Measurements from ENCODE around the gene CTSH. TPM values are rescaled to one million over a fixed set of nuclear protein-coding genes. Genes with fewer than 3 reads are reported as not detected.
"Not testable (repeated sequence)": the region's sequence is repeated elsewhere in the genome, so short reads cannot be mapped to it uniquely, and the experiment has no call there.

The CTSH gene
- total RNA-seq, 2 donors from 2014 or later = 107 to 145 TPM

DNA sequence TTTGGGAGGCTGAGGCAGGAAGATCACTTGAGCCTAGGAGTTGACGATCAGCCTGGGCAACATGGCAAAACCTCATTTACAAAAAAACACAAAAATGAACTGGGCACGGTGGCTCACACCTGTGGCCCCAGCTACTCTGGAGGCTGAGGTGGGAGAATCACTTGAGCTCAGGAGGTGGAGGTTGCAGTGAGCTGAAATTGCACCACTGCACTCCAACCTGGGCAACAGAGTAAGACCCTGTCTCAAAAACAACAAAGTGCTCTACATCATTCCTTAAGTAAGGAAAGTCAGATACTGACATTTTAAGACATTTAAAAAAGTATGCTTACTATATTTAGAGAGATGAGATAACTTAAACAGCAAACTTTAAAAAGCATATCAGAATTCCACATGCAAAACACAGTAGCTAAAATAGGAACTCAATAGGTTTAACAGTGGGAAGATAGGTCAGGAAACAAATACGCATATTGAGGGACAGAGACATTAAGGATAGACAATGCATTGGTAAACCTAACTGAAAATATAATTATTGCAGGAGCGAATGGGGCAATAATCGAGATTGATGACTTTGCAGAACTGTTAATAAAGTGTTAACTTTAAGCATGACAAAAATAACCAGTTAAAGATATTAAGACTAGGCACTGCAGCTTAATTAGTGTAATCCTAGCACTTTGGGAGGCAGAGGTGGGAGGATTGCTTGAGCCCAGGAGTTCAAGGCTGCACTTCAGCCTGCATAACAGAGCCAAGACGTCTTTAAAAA, 40.1 kb downstream of the CTSH start:
- WGBS, 2 donors = 72 to 78% methylated on average over 6 of the region's 6 CpGs
- Histone ChIP-seq H3K9me3 (peaks cover 0 to 5% (median 0%) of the 10 kb centered on the region in 3 donors), H3K27me3 (no peaks in the 10 kb centered on the region), H3K4me3 (no peak overlapping the region), H3K27ac (no peak overlapping the region), H3K4me1 (peaks cover 11% of the 10 kb centered on the region), H3K36me3 (replicated peaks in 1 of 2; ENCODE audit: insufficient read depth in 1 of 2, low read depth in 2 of 2) (peaks cover 7 to 23% of the 10 kb centered on the region in 2 donors)
- DNase-seq = no peak
- intact Hi-C loops (cut with DNase I) = loop anchor here (10.0 kb wide), 1 partner anchor 280 kb away; no protein-coding TSS in a partner anchor
- TF ChIP-seq, protein P1, sequence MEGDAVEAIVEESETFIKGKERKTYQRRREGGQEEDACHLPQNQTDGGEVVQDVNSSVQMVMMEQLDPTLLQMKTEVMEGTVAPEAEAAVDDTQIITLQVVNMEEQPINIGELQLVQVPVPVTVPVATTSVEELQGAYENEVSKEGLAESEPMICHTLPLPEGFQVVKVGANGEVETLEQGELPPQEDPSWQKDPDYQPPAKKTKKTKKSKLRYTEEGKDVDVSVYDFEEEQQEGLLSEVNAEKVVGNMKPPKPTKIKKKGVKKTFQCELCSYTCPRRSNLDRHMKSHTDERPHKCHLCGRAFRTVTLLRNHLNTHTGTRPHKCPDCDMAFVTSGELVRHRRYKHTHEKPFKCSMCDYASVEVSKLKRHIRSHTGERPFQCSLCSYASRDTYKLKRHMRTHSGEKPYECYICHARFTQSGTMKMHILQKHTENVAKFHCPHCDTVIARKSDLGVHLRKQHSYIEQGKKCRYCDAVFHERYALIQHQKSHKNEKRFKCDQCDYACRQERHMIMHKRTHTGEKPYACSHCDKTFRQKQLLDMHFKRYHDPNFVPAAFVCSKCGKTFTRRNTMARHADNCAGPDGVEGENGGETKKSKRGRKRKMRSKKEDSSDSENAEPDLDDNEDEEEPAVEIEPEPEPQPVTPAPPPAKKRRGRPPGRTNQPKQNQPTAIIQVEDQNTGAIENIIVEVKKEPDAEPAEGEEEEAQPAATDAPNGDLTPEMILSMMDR (IDR thresholded peaks at IDR 0.05) = no peak
- TF ChIP-seq POLR2A (IDR thresholded peaks at IDR 0.05) = no peak
- no peak for ATAC-seq

DNA sequence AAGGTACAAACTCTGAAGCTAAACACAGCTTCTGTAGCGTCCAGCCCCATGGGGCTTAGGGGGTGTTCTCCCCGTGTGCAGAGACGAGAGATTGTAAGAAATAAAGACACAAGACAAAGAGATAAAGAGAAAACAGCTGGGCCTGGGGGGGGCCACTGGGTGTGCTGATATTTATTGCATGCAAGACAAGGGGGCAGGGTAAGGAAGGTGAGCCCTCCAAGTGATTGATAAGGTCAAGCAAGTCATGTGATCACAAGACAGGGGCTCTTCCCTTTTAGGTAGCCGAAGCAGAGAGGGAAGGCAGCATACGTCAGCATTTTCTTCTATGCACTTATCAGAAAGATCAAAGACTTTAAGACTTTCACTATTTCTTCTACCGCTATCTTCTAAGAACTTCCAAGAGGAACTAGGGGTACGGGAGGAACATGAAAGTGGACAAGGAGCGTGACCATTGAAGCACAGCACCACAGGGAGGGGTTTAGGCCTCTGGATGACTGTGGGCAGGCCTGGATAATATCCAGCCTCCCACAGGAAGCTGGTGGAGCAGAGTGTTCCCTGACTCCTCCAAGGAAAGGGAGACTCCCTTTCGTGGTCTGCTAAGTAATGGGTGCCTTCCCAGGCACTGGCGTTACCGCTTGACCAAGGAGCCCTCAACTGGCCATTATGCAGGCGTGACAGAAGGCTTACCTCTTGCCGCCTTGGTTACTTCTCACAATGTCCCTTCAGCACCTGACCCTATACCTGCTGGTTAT, 42.4 kb downstream of the CTSH start:
- peaks cover 11% of the 10 kb centered on the region for H3K4me1 ChIP-seq
- H3K9me3 ChIP-seq, H3K4me3 ChIP-seq, ATAC-seq, H3K27me3 ChIP-seq, DNase-seq, H3K27ac ChIP-seq: not testable (repeated sequence)
- intact Hi-C loops (cut with DNase I) = loop anchor here (10.0 kb wide), 1 partner anchor 282 kb away; no protein-coding TSS in a partner anchor
- 75 to 77% methylated on average over 13 of the region's 13 CpGs for WGBS, 2 donors
- H3K36me3 ChIP-seq (replicated peaks in 1 of 2; ENCODE audit: insufficient read depth in 1 of 2, low read depth in 2 of 2) = peaks cover 9 to 23% of the 10 kb centered on the region in 2 donors

DNA sequence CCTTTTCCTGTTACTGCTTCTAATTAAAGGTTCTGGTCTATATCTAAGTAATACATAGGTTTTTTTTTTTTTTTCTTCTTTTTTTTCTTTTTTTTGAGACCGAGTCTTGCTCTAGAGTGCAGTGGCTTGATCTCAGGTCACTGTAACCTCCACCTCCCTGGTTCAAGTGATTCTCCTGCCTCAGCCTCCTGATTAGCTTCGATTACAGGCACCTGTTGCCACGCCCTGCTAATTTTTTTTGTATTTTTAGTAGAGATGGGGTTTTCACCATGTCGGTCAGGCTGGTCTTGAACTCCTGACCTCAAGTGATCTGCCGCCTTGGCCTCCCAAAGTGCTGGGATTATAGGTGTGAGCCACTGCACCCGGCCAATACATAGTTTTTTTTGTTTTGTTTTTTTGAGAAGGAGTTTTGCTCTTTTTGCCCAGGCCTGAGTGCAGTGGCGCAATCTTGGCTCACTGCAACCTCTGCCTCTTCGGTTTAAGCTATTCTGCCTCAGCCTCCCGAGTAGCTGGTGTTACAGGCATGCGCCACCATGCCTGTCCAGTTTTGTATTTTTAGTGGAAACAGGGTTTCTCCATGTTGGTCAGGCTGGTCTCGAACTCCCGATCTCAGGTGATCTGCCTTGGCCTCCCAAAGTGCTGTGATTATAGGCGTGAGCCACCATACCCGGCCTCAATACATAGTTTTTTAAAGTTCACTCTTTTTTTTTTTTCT, 43.9 kb downstream of the CTSH start:
- H3K27ac ChIP-seq, DNase-seq, H3K4me1 ChIP-seq, H3K4me3 ChIP-seq, H3K27me3 ChIP-seq, ATAC-seq, H3K9me3 ChIP-seq: not testable (repeated sequence)
- peaks cover 9 to 17% of the 10 kb centered on the region in 2 donors for H3K36me3 ChIP-seq (replicated peaks in 1 of 2; ENCODE audit: insufficient read depth in 1 of 2, low read depth in 2 of 2)
- WGBS, 2 donors = 93 to 97% methylated on average over 14 of the region's 14 CpGs
- intact Hi-C loops (cut with DNase I) = loop anchor here (10.0 kb wide), 1 partner anchor 284 kb away; no protein-coding TSS in a partner anchor

DNA sequence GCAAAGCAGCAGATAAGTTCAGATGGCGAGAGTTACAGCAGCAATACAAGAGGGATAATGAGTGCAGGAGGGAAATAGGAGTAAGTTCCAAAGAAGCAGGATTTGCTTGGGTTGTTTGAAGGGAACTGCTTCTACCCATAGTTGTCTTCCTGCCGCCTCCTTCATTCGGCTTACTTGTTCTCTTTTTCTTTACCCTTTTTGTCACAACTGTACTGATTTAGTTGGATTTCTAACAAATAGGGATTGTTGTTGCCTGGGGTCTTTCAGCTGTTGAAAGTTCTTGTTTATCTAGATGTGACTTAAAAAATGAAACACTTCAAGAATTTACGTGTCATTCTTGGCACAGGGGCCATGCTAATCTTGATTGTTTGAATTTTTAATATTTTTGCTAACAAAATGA, 46.3 kb downstream of the CTSH start:
- H3K36me3 ChIP-seq (replicated peaks in 1 of 2; ENCODE audit: insufficient read depth in 1 of 2, low read depth in 2 of 2) = peaks cover 22 to 27% of the 10 kb centered on the region in 2 donors
- intact Hi-C loops (cut with DNase I) = no loop called here

DNA sequence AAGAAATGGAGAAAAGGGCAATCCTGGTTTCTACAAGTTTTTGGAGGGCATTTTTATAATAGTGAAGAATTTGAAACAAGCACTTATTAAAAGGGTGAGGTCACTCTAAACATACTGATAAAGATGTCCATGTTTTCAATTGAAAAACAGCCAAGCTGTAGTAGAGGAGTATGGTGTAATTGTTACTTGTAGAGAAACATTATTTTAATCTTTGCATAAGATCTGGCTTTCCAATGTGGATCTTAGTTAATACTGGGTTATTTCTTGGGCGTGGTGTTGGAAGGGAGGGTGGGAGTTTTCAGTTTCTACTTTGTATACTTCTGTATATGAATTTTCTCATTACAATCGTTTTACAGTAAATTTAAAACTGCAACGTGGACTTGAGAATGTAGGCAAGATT, 49.4 kb downstream of the CTSH start:
- peaks cover 18 to 32% of the 10 kb centered on the region in 2 donors for H3K36me3 ChIP-seq (replicated peaks in 1 of 2; ENCODE audit: insufficient read depth in 1 of 2, low read depth in 2 of 2)

More for the DNA sequence above, 46.3 kb downstream of the CTSH start:
- Histone ChIP-seq H3K9me3 (no peaks in the 10 kb centered on the region), H3K4me1 (no peaks in the 10 kb centered on the region), H3K27ac (no peak overlapping the region), H3K27me3 (no peaks in the 10 kb centered on the region), H3K4me3 (no peak overlapping the region)
- no peak for DNase-seq
- no peak for TF ChIP-seq POLR2A (IDR thresholded peaks at IDR 0.05)
- TF ChIP-seq, protein P1 (IDR thresholded peaks at IDR 0.05) = no peak
- ATAC-seq = no peak
- WGBS, 2 donors = 90% methylated on average over 4 of the region's 4 CpGs

More for the DNA sequence above, 49.4 kb downstream of the CTSH start:
- H3K9me3 ChIP-seq = no peaks in the 10 kb centered on the region
- intact Hi-C loops (cut with DNase I) = no loop called here
- DNase-seq = no peak
- H3K4me1 ChIP-seq = no peaks in the 10 kb centered on the region
- H3K27me3 ChIP-seq = no peaks in the 10 kb centered on the region
- no peak for ATAC-seq
- WGBS, 2 donors = 73 to 77% methylated on average over 3 of the region's 3 CpGs
- TF ChIP-seq, protein P1 (IDR thresholded peaks at IDR 0.05) = no peak
- no peak for TF ChIP-seq POLR2A (IDR thresholded peaks at IDR 0.05)
- H3K27ac ChIP-seq = no peak overlapping the region
- H3K4me3 ChIP-seq = no peak overlapping the region
